Activated CD4-positive, CD25-positive, alpha-beta regulatory T cell treated with anti-CD3 and anti-CD28 coated beads, Interleukin-2, amount 50 U/mL, for 24 hours (primary cell): Measurements from ENCODE around the gene ATP13A4.
A peak's percentile ranks its signal among the peaks of the same experiment; 100 is the strongest.

ENCODE experiments used
- ATAC-seq, 2 donors: fragments of 150-1000 bp; cut with Tn5 transposase; one replicate each; pipeline ENCODE4 v1.10.0; 2021; ENCODE audit warnings: mild to moderate bottlenecking in 1 of 2, moderate library complexity in 1 of 2

The ATP13A4 gene

DNA sequence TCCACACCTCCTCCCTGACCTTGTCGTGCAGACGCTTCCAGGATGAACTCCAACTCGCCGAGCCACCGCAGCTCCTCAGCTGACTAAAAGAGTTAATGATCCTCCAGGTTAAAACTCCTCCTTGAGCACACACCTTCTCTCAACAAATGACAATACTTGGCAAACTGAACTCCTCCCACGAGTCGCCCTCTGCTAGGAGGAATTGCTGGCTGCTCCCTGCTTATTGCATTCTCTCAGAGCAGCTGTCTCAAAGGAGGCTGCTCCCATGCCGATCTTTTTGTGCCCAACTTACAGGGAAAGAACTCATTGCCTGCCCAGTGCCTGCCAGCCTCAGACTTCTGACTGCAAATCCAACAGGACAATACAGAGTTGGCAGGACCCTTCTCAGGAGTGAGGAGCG lies at the start of gene ATP13A4:
ATP13A4 (minus strand) TSS at position 85 of the 400 bp plus-strand sequence. CDS start 96 bp downstream, outside the sequence.
- ATAC-seq = no peak

- ATAC-seq = no peak
These were observed 44.7 kb upstream of the ATP13A4 start for GRCh38 chr3:193599393-193599792.

GRCh38 chr3:193598202-193598601 lies 43.5 kb upstream of the ATP13A4 start:
- ATAC-seq = no peak

DNA sequence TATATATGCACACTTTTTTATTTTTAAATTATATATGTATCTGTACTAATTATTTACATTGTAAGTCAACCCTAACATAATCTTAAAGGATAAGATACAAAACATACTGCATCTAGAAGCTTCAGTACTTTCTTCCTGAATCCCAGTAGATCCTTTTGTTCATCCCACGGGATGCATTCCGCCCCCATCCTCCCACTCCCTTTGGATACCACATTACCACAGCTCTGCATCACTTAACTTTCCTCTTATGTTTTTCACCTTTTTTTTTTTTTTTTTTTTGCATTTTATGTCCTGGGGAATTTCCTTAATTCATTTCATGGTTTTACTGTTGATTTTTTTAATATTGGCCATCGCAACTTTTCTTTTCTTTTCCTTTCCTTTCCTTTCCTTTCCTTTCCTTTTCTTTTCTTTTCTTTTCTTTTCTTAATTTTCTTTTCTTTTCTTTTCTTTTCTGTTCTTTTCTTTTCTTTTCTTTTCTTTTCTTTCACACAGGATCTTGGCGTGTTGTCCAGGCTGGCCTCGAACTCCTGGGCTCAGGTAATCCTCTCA lies 41.3 kb upstream of the ATP13A4 start:
- no peak for ATAC-seq

DNA sequence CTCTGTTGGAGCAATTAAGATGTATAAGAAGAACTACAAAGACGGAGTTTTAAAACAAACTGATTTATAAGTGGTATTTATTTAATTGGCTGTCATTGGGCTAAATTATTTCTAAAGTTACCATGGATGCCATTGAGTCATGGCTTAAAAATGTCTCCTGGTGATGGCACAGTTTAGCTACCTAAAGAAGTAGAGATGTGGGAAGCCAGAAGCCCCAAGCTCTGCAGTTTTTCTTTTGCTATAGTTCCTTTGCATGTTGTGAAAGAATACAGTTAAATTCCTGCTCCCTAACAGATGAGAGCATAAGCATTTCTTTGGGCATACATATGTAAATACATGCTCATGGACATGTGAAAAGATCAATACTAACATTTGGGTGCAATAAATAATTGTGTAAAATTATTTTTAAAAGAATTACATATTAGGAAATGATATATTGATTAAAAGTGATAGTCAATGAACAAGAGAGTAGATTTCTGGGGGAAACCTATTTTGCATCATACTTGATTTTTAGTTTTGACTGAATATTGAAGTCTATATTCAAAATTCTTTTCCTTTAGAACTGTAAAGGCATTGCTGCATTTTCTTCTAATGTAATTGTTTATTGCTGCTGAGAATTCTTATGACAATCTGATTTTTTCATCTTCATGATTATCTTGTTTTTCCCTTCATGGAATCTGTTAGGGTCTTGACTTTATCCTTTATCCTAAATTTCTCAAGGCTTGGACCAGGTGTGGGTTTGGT lies 40.4 kb upstream of the ATP13A4 start:
- no peak for ATAC-seq

DNA sequence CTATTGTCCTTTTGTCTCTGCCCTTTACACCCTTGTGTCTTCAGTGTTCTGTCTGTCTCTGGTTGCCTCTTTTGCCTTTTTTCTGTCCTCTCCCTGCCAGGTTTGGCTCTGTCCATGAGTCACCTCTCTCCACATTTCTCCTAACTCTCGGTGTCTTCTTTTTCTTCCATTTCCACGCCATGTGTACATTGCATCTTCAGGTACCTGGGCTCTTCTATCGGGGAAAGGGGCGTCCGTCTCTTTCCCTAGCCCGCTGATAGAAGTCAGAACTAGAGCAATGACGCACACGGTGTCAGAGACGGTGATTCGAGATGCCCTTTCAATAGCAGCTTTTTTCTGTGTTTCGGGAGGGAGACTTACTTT lies 39.0 kb upstream of the ATP13A4 start:
- peak; percentile 77 to 81 for ATAC-seq

- peak; percentile 91 to 93 for ATAC-seq
These were observed 38.4 kb upstream of the ATP13A4 start, which contains the start of gene OPA1 for GRCh38 chr3:193592841-193593667. Gene OPA1, plus strand, starts transcription at chr3:193593208. Its CDS starts 170 bp downstream, at chr3:193593378.

DNA sequence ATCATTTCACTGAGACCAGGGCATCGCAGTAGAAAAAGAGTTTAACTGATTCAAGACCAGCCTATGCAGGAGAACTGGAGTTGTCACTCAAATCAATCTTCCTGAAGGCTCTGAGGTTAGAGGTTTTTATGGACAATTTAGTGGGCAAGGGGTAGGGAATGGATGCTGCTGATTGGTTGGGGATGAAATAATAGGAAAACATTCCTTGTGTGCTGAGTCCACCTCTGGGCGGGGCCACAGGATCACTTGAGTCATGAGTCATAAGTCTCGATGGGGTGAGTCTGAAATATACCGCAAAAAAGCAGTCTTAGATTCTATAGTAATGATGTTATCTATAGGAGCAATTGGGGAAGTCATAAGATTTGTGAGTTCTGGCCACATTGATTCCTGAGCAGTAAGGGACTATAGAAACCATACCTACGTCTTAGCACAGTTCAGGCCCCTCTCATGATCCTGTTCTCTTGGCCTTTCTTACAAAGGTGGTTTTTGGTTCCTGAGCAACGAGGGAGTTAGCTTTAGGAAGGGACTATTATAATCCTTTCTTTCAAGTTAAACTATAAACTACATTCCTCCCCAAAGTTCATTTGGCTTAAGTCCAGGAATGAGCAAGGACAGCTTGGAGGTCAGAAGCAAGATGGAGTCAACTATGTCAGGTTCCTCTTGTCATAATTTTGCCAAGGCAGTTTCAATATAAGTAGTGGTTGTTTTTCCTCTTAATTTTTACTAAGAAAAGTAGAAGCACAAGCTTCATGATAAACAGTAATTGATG lies 35.6 kb upstream of the ATP13A4 start:
- no peak for ATAC-seq

- ATAC-seq = no peak
These were observed 34.9 kb upstream of the ATP13A4 start for GRCh38 chr3:193589616-193590015.

DNA sequence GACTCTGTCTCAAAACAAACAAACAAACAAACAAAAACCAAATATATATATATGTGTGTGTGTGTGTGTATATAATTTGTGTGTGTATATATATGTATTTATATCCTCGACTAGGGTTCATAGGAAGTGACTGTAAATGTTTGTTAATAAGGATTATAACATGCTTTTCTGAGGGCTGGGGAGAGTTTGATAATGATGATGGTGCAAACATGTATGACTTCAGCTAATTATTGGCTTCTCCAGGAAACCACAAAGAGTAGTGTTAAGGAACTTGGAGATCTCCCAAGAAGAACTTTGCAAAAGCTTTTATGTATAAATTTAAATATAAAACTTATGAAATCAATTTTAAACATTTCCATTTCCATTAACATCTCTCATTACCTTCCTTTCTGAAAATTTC lies 34.4 kb upstream of the ATP13A4 start:
- ATAC-seq = no peak

GRCh38 chr3:193586526-193586925 lies 31.8 kb upstream of the ATP13A4 start:
- ATAC-seq = no peak

GRCh38 chr3:193585530-193585929 lies 30.8 kb upstream of the ATP13A4 start:
- no peak for ATAC-seq

GRCh38 chr3:193574488-193575070 lies 19.9 kb upstream of the ATP13A4 start:
- ATAC-seq = no peak

- ATAC-seq = no peak
These were observed 18.9 kb upstream of the ATP13A4 start for GRCh38 chr3:193573403-193574191.

DNA sequence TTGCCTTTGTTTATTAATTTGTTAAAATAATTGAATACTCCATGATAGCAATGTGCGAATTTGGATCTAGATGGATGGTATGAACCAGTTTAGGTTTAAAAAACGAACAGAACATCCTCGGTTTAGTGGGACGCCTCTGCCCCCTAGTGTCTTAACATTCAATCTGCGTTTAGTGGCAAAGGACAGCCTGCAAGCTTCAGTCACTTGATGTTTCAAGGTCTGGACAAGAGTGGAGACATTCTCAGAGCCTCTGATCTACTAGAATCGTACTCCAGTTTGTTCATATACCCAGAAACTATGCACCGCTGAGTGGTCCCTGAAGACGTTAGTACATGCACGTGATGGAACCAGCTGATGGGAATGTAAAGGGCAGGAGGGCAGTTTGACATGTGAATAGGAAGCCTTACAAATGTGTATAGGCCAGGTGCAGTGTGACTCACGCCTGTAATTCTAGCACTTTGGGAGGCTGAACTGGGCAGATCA lies 17.8 kb upstream of the ATP13A4 start:
- ATAC-seq = peak in 1 of 2 donors; percentile 45

DNA sequence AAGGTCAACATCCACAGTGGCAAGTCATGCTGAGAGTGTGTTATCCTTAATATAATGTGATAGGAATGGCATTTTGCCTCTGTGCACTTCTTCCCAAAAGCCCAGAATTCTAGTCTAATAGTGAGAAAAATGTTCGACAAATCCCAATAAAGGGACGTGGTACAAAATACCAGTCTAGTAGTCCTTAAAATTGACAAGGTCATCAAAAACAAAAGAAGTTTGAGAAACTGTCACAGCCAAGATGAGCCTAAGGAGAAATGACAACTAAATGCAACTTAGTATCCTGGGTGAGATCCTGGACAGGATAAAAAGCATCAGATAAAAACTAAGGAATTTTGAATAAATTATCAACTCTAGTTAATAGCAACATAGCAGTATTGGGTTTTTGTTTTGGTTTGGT lies 14.4 kb upstream of the ATP13A4 start:
- ATAC-seq = no peak

- ATAC-seq = no peak
These were observed 9.3 kb upstream of the ATP13A4 start for GRCh38 chr3:193564012-193564411.

DNA sequence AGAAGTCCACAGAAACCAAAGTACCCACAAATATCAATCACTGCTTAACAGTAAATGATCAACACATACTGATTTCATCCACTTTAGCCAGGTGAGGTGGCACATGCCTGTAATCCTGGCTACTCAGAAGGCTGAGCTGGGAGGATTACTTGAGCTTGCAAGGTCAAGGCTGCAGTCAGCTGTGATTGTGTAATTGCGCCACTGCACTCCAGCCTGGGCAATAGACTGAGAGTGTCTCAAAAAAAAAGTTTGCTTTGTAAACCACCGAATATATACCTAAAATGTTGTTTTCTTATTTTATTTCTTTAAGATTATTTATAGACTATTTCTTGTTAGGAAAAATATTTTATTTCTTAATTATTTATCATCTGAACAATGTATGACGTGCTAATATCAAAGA lies 8.7 kb upstream of the ATP13A4 start:
- ATAC-seq = no peak

GRCh38 chr3:193560870-193561269 lies 6.2 kb upstream of the ATP13A4 start:
- ATAC-seq = no peak

DNA sequence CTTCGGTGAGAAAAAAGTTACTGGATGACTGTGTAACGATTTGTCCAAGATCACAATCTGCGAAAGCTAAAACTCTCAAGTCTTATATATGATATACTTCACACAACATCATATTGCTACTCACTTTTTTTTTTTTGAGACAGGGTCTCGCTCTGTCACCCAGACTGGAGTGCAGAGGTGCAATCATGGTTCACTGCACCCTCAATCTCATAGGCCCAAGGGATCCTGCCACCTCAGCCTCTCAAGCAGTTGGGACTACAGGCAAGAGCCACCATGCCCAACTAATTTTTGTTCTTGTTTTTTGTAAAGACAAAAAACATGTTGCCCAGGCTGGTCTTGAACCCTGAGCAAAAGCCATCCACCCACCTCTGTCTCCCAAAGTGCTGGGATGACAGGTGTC lies 5.4 kb upstream of the ATP13A4 start:
- no peak for ATAC-seq

DNA sequence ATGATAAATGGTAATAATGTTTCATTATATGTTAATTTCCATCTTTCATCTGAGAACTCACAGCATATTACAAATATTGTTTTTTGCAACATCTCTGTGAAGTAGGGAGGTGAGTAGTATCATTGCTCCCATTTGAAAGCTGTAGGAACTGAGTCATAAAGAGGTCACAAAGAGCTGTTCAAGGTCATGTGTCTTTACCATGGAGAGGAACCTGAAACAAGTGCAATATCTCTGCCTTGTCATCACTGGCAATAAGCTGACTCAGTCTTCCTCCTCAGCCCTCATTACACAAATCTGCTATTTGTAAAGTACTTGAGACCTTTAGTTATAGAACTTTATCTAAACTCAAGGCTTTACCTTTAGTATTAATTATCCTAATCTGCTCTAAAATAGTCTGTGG lies 4.4 kb upstream of the ATP13A4 start:
- peak; percentile 65 to 85 for ATAC-seq

DNA sequence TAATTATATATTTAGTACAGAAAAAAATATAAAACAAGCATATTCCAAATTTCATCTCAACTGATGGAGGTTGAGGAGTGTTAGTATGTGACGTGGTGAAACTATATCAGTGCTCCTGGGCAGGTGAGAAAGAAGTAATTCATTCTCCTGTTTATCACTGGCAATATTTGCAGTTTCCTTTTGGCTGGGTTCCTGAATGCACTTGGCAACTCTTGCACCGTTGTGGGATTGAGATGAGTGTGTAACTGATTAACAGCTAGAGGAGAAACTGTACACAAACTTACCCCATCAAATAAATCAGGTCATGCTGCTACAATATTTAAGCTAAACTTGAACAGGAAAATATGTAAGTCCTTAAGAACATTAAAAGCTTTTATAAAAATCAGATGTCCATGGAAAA lies 2.1 kb upstream of the ATP13A4 start:
- no peak for ATAC-seq
